Measurements from ENCODE around the gene GJB3. TPM values are rescaled to one million over a fixed set of nuclear protein-coding genes. Genes with fewer than 3 reads are reported as not detected.

GJB3 gene
- total RNA-seq, 3 donors from 2014 or later (not counting 1 experiment from before 2014, with no cell fraction given): not detected

DNA sequence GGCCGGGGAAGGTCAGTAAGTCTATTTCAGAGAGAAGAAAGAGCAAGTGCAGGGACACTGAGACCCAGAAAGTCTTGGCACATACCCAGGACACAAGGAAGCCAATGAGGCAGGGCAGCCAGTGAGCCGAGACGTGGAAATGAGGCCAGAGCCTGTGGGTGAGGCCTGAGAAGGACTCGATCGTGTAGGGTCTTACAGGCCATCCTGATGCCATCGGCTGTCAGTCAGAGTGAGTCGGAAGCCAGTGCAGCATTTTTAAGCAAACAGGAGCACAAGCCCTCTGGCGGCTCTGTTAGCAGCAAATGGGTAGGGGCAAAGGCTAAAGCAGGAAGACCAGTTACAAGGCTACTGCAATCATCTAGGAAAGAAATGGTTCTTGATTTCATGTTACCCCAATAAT, 6.1 kb upstream of the GJB3 start:
- H3K27me3 Mint-ChIP-seq (ENCODE audit: low read depth in 2 of 2): peaks cover 25 to 27% of the 10 kb centered on the region in 2 donors
- no peaks in the 10 kb centered on the region for H3K9me3 Mint-ChIP-seq
- Histone ChIP-seq H3K4me3 (ENCODE audit: low read length) (no peak overlapping the region), H3K36me3 (ENCODE audit: control insufficient read depth, insufficient read depth, low read length) (no peaks in the 10 kb centered on the region), H3K27ac (ENCODE audit: low read length) (no peak overlapping the region), H3K9me3 (ENCODE audit: control insufficient read depth, insufficient read depth, low read length) (no peaks in the 10 kb centered on the region), H3K4me1 (ENCODE audit: control insufficient read depth, insufficient read depth, low read length) (no peaks in the 10 kb centered on the region), H3K27me3 (ENCODE audit: control insufficient read depth, insufficient read depth, low read length) (peaks cover 4% of the 10 kb centered on the region)
- no peak for TF ChIP-seq CTCF (IDR thresholded peaks at IDR 0.05)
- 90% methylated on average over 8 of the region's 8 CpGs for WGBS (ENCODE audit: insufficient coverage)
- no peak overlapping the region for H3K4me3 Mint-ChIP-seq
- intact Hi-C loops (cut with micrococcal nuclease): no loop called here
- H3K4me1 Mint-ChIP-seq: no peaks in the 10 kb centered on the region
- H3K36me3 Mint-ChIP-seq: no peaks in the 10 kb centered on the region
- no peak for DNase-seq
- no peak overlapping the region for H3K27ac Mint-ChIP-seq
- no peak for ATAC-seq

DNA sequence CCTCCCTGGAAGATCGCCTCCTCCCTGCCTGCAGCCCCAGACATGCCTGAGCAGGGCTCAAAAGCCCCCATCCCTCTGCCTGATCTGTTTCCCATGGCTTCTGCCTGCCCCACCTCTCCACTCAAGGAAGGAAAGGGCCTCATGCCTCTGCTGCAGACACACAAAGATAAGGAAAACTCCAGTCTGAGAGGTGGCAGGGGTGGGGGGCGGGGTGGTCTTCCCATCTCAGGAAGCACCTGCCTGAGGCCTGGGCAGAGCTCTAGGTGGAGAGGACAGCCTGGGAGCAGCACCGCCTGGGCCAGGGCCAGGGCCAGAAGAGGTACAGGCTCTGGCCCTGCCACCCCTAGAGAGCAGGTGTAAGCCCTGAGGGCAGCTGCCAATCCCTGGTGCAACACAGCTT, 4.1 kb upstream of the GJB3 start:
- H3K4me1 Mint-ChIP-seq: no peaks in the 10 kb centered on the region
- no peak for TF ChIP-seq CTCF (IDR thresholded peaks at IDR 0.05)
- ATAC-seq (no peak), DNase-seq (no peak)
- H3K4me3 ChIP-seq (ENCODE audit: low read length): no peak overlapping the region
- H3K36me3 Mint-ChIP-seq: no peaks in the 10 kb centered on the region
- H3K36me3 ChIP-seq (ENCODE audit: control insufficient read depth, insufficient read depth, low read length): no peaks in the 10 kb centered on the region
- H3K27me3 Mint-ChIP-seq (ENCODE audit: low read depth in 2 of 2): peaks cover 29 to 34% of the 10 kb centered on the region in 2 donors
- intact Hi-C loops (cut with micrococcal nuclease): no loop called here
- no peak overlapping the region for H3K4me3 Mint-ChIP-seq
- H3K9me3 ChIP-seq (ENCODE audit: control insufficient read depth, insufficient read depth, low read length): no peaks in the 10 kb centered on the region
- H3K4me1 ChIP-seq (ENCODE audit: control insufficient read depth, insufficient read depth, low read length): peaks cover 6% of the 10 kb centered on the region
- peaks cover 6% of the 10 kb centered on the region for H3K27me3 ChIP-seq (ENCODE audit: control insufficient read depth, insufficient read depth, low read length)
- 35% methylated on average over 3 of the region's 3 CpGs for WGBS (ENCODE audit: insufficient coverage)
- H3K9me3 Mint-ChIP-seq: no peaks in the 10 kb centered on the region
- no peak overlapping the region for H3K27ac Mint-ChIP-seq
- H3K27ac ChIP-seq (ENCODE audit: low read length): no peak overlapping the region

GRCh38 chr1:34777519-34778321, 3.3 kb upstream of the GJB3 start:
- H3K27me3 ChIP-seq (ENCODE audit: control insufficient read depth, insufficient read depth, low read length): peaks cover 14% of the 10 kb centered on the region
- ATAC-seq (no peak), DNase-seq (no peak)
- H3K36me3 ChIP-seq (ENCODE audit: control insufficient read depth, insufficient read depth, low read length): no peaks in the 10 kb centered on the region
- H3K4me1 ChIP-seq (ENCODE audit: control insufficient read depth, insufficient read depth, low read length): peaks cover 9% of the 10 kb centered on the region
- no peak overlapping the region for H3K27ac ChIP-seq (ENCODE audit: low read length)
- no peak overlapping the region for H3K4me3 ChIP-seq (ENCODE audit: low read length)
- Mint-ChIP-seq H3K27me3 (ENCODE audit: low read depth in 2 of 2) (peaks cover 35 to 42% of the 10 kb centered on the region in 2 donors), H3K4me1 (no peaks in the 10 kb centered on the region), H3K27ac (no peak overlapping the region), H3K4me3 (no peak overlapping the region), H3K9me3 (no peaks in the 10 kb centered on the region), H3K36me3 (no peaks in the 10 kb centered on the region)
- 51% methylated on average over 9 of the region's 10 CpGs for WGBS (ENCODE audit: insufficient coverage)
- H3K9me3 ChIP-seq (ENCODE audit: control insufficient read depth, insufficient read depth, low read length): no peaks in the 10 kb centered on the region
- intact Hi-C loops (cut with micrococcal nuclease): no loop called here
- TF ChIP-seq CTCF (IDR thresholded peaks at IDR 0.05): no peak

- Mint-ChIP-seq H3K4me1 (no peaks in the 10 kb centered on the region), H3K9me3 (no peaks in the 10 kb centered on the region), H3K27me3 (ENCODE audit: low read depth in 2 of 2) (peaks cover 40 to 48% of the 10 kb centered on the region in 2 donors), H3K27ac (no peak overlapping the region), H3K4me3 (no peak overlapping the region), H3K36me3 (no peaks in the 10 kb centered on the region)
- no peak overlapping the region for H3K4me3 ChIP-seq (ENCODE audit: low read length)
- peaks cover 14% of the 10 kb centered on the region for H3K27me3 ChIP-seq (ENCODE audit: control insufficient read depth, insufficient read depth, low read length)
- no peak overlapping the region for H3K27ac ChIP-seq (ENCODE audit: low read length)
- no peaks in the 10 kb centered on the region for H3K9me3 ChIP-seq (ENCODE audit: control insufficient read depth, insufficient read depth, low read length)
- 75% methylated on average over 6 of the region's 6 CpGs for WGBS (ENCODE audit: insufficient coverage)
- intact Hi-C loops (cut with micrococcal nuclease): no loop called here
- TF ChIP-seq CTCF (IDR thresholded peaks at IDR 0.05): no peak
- no peak for ATAC-seq
- no peak for DNase-seq
- H3K36me3 ChIP-seq (ENCODE audit: control insufficient read depth, insufficient read depth, low read length): no peaks in the 10 kb centered on the region
- H3K4me1 ChIP-seq (ENCODE audit: control insufficient read depth, insufficient read depth, low read length): peaks cover 9% of the 10 kb centered on the region
Measured at GRCh38 chr1:34778381-34778780, 2.6 kb upstream of the GJB3 start.
